Stimulated activated CD8-positive, alpha-beta memory T cell treated with anti-CD3 and anti-CD28 coated beads, Interleukin-12 subunit alpha, Interleukin-12 subunit beta, amount 100 ng/mL, for 1 hour (primary cell): ENCODE measurements around the gene PRR30.

Experiments
- DNase-seq: peaks from one replicate; pipeline ENCODE4 v3.0.0-alpha.2; 2020; ENCODE audit warnings: low read depth

PRR30 gene

GRCh38 chr2:27154488-27154887 lies 15.3 kb upstream of the PRR30 start:
- no peak for DNase-seq

GRCh38 chr2:27152796-27153464 lies 13.7 kb upstream of the PRR30 start:
- no peak for DNase-seq

- no peak for DNase-seq
Measured at GRCh38 chr2:27152102-27152795, 13.0 kb upstream of the PRR30 start.

- no peak for DNase-seq
Measured at GRCh38 chr2:27150639-27151230, 11.5 kb upstream of the PRR30 start.

GRCh38 chr2:27149570-27150405 lies 10.6 kb upstream of the PRR30 start:
- no peak for DNase-seq

GRCh38 chr2:27148801-27149439 lies 9.7 kb upstream of the PRR30 start, which contains the start of gene TCF23:
TSS of gene TCF23 (plus strand) at chr2:27149004. CDS start at chr2:27149134, 130 bp downstream.
- no peak for DNase-seq

- DNase-seq, result no peak
Measured at GRCh38 chr2:27147935-27148334, 8.7 kb upstream of the PRR30 start.

GRCh38 chr2:27145682-27146081 lies 6.5 kb upstream of the PRR30 start:
- no peak for DNase-seq

GRCh38 chr2:27143285-27143684 lies 4.1 kb upstream of the PRR30 start:
- no peak for DNase-seq

GRCh38 chr2:27138111-27138510 lies 1.1 kb downstream of the PRR30 start:
- no peak for DNase-seq

GRCh38 chr2:27137322-27137935 lies 1.8 kb downstream of the PRR30 start:
- DNase-seq, result no peak

GRCh38 chr2:27136751-27137150 lies 2.5 kb downstream of the PRR30 start:
- DNase-seq, result no peak

GRCh38 chr2:27135478-27135955 lies 3.7 kb downstream of the PRR30 start:
- DNase-seq, result no peak

GRCh38 chr2:27134781-27135477 lies 4.3 kb downstream of the PRR30 start:
- DNase-seq, result no peak

- DNase-seq, result peak; percentile 97
Measured at GRCh38 chr2:27133905-27134780, 5.1 kb downstream of the PRR30 start, which contains the start of gene PREB. TSS of gene PREB (minus strand) at chr2:27134636. CDS start at chr2:27134421, 215 bp downstream.

- DNase-seq, result no peak
Measured at GRCh38 chr2:27133195-27133875, 5.9 kb downstream of the PRR30 start.

- no peak for DNase-seq
Measured at GRCh38 chr2:27131429-27131828, 7.8 kb downstream of the PRR30 start.

- no peak for DNase-seq
Measured at GRCh38 chr2:27130396-27130795, 8.8 kb downstream of the PRR30 start.
